Effector memory CD8-positive, alpha-beta T cell (primary cell): ENCODE results near the gene ANKAR.
"Not testable (repeated sequence)": the region's sequence is repeated elsewhere in the genome, so short reads cannot be mapped to it uniquely, and the experiment has no call there.

Experiments
- ATAC-seq: fragments of 150-1000 bp; cut with Tn5 transposase; replicated peaks from 2 replicates; pipeline ENCODE4 v1.10.0; 2021; ENCODE audit warnings: mild to moderate bottlenecking, moderate library complexity
- DNase-seq, 3 experiments: peaks; one replicate each; pipeline ENCODE4 v3.0.0; 2021
- H3K27ac Mint-ChIP-seq, 2 donors: one replicate each; pipeline ENCODE4 v1.8.0; 2022; ENCODE audit warnings: mild to moderate bottlenecking in 2 of 2, mixed read lengths in 2 of 2, moderate library complexity in 2 of 2
- H3K27me3 Mint-ChIP-seq, 2 donors: one replicate each; pipeline ENCODE4 v1.8.0; 2022; ENCODE audit warnings: mixed read lengths in 2 of 2
- H3K36me3 Mint-ChIP-seq: one replicate; pipeline ENCODE4 v1.8.0; 2022; ENCODE audit warnings: mild to moderate bottlenecking, moderate library complexity, mixed read lengths; ENCODE audit not compliant: insufficient read depth
- H3K4me1 Mint-ChIP-seq, 2 donors: one replicate each; pipeline ENCODE4 v1.8.0; 2022; ENCODE audit warnings: low read depth in 2 of 2, mixed read lengths in 2 of 2
- H3K4me3 Mint-ChIP-seq, 2 donors: one replicate each; pipeline ENCODE4 v1.8.0; 2022; ENCODE audit warnings: mild to moderate bottlenecking in 2 of 2, mixed read lengths in 2 of 2, moderate library complexity in 2 of 2
- H3K9me3 Mint-ChIP-seq, 2 donors: one replicate each; pipeline ENCODE4 v1.8.0; 2022; ENCODE audit warnings: mixed read lengths in 2 of 2

ANKAR gene

DNA sequence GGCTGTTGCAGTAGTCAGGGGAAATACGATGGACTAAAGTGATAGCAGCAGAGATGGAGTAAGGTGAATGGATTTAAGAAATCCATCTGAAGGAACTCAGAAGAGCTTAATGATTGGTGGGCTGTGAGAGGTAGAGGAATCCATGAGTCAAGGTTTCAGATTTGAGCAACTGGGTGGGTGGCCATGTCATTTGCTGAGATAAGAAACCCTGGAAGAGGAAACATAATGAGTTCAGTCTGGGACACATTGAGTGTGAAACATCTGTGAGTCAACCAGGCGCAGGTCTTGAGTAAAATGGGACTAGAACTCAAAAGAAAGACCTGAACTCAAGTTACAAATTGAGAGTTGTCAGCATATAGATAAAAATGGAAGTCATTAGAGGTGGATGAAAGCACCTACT lies 32.9 kb upstream of the ANKAR start:
- H3K4me1 Mint-ChIP-seq = peaks cover 0 to 1% of the 10 kb centered on the region in 2 donors
- H3K9me3 Mint-ChIP-seq = no peaks in the 10 kb centered on the region
- no peak overlapping the region for H3K27ac Mint-ChIP-seq
- DNase-seq = no peak
- H3K36me3 Mint-ChIP-seq = no peaks in the 10 kb centered on the region
- no peak overlapping the region for H3K4me3 Mint-ChIP-seq
- no peak for ATAC-seq
- no peaks in the 10 kb centered on the region for H3K27me3 Mint-ChIP-seq

DNA sequence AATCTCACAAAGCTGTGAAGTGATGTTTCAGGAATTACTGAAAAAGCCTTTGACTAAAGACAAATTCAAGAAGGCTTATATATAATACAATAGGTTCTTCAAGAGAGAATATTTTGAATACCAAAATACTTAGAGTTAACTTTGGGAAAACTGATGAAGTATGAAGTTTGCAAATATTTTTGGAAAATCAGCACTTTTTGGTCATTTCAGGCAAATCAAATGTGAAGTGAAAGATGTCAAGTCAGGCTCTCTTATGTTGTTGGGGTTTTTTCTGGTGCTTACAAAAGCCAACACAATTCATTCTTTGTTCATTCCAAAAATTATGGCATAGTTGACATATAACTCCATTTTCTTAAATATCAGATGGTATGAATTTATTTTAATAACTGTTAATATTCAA lies 27.9 kb upstream of the ANKAR start:
- DNase-seq (no peak), ATAC-seq (no peak)
- Mint-ChIP-seq H3K9me3 (no peaks in the 10 kb centered on the region), H3K27me3 (no peaks in the 10 kb centered on the region), H3K36me3 (no peaks in the 10 kb centered on the region), H3K4me1 (no peaks in the 10 kb centered on the region), H3K27ac (no peak overlapping the region), H3K4me3 (no peak overlapping the region)

DNA sequence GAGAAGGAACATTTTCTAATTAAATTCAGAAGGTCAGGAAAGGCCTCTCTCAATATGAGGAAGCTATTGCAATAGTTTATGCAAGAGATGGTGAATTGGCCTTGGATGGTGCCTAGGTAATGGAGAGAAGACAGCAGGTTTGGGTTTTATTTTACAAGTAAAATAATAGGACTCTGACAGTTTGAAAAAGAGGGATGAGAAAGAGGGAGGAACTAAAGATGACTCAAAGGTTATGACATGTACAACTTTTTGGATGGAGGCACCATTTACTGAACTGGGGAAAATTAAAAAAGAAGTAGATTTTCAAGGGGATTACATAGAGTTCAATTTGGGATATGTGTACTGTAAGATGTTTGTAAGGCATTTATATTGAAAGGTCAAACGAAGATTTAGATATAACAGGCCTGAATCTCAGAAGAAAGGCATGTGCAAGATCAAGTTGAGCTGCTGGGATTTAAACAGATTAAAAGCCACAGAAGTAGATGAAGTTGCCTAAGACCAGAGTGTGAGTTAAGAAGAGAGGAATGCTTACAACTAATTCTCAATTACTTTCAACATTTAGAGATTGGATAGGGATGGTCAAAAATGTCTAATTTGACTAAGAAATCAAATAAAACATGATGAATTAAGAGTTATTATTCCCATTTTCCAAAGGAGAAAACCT lies 25.5 kb upstream of the ANKAR start:
- Mint-ChIP-seq H3K27me3 (no peaks in the 10 kb centered on the region), H3K4me1 (no peaks in the 10 kb centered on the region), H3K9me3 (no peaks in the 10 kb centered on the region), H3K36me3 (no peaks in the 10 kb centered on the region), H3K27ac (no peak overlapping the region), H3K4me3 (no peak overlapping the region)
- no peak for ATAC-seq
- DNase-seq = no peak

DNA sequence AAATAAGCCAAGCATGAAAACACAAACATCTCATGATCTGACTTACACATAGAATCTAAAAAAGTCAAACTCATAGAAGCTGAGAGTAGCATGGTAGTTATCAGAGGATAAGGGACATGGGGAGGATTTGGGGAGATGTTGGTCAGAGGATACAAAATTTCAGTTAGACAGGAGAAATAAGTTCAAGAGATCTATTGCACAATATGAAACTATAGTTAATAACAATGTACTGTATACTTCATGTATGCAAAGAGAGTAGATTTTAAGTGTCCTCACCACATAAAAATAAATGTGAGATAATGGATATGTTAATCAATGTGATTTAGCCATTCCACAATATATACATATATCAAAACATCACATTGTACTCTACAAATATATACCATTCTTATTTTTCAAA lies 23.2 kb upstream of the ANKAR start:
- no peak for DNase-seq
- no peak for ATAC-seq
- H3K9me3 Mint-ChIP-seq = no peaks in the 10 kb centered on the region
- H3K27me3 Mint-ChIP-seq = no peaks in the 10 kb centered on the region
- no peaks in the 10 kb centered on the region for H3K4me1 Mint-ChIP-seq
- H3K4me3 Mint-ChIP-seq = no peak overlapping the region
- H3K36me3 Mint-ChIP-seq = no peaks in the 10 kb centered on the region
- no peak overlapping the region for H3K27ac Mint-ChIP-seq

DNA sequence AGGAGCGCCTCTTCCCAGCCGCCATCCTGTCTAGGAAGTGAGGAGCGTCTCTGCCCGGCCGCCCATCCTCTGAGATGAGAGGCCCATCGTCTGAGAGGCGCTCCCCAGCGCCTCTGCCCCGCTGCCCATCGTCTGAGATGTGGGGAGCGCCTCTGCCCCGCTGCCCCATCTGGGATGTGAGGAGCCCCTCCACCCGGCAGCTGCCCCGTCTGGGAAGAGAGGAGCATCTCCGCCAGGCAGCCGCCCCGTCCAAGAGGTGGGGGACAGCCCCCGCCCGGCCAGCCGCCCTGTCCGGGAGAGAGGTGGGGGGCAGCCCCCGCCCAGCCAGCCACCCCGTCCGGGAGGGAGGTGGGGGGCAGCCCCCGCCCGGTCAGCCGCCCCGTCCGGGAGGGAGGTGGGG lies 21.0 kb upstream of the ANKAR start:
- not testable (repeated sequence) for H3K9me3 Mint-ChIP-seq, H3K4me3 Mint-ChIP-seq, H3K36me3 Mint-ChIP-seq, DNase-seq, H3K27ac Mint-ChIP-seq, ATAC-seq, H3K27me3 Mint-ChIP-seq
- H3K4me1 Mint-ChIP-seq = peaks cover 12 to 14% of the 10 kb centered on the region in 2 donors

DNA sequence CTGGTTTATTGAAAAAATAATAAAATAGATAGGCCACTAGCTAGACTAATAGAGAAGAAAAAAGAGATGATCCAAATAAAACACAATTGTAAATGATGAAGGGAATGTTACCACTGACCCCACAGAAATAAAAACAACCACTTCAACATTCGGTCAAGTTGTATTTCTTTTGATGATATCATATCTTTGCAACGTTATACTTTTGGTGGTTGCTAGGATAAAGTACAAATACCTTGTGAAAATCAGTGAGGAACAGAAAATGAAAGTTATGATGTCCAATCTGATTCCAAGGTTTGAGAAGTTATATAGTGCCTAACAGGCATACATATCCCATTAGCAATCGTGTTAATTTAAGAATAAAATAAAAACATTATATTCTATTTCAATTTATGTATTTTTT lies 19.8 kb upstream of the ANKAR start:
- Mint-ChIP-seq H3K36me3 (peaks cover 5% of the 10 kb centered on the region), H3K4me1 (peaks cover 19 to 21% of the 10 kb centered on the region in 2 donors), H3K27ac (no peak overlapping the region), H3K9me3 (no peaks in the 10 kb centered on the region), H3K27me3 (no peaks in the 10 kb centered on the region), H3K4me3 (no peak overlapping the region)
- DNase-seq = no peak
- no peak for ATAC-seq

DNA sequence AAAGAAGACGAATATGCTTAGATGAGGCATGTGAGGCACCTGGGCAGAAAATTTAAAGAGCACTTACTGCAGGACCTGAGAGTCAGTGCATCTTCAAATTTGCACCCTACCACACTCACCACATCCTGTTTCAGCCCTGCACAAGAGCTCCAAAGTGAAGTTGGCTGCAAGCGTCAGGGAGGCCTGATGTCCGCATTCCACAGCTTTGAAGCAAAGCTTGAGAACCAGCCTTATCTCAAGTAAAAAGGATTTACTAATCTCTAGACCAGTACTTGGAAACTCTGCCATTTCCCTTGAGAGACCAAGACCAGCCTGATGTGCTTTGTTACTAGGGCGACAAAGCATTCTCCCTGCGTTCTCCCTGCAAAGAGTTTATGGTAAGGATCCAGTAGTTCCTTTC lies 16.6 kb upstream of the ANKAR start:
- H3K27ac Mint-ChIP-seq = peak overlapping the region; percentile 91 to 94
- peak; percentile 28 for ATAC-seq
- no peaks in the 10 kb centered on the region for H3K27me3 Mint-ChIP-seq
- peak overlapping the region; percentile 66 to 69 for H3K4me3 Mint-ChIP-seq
- no peaks in the 10 kb centered on the region for H3K9me3 Mint-ChIP-seq
- H3K36me3 Mint-ChIP-seq = peaks cover 5% of the 10 kb centered on the region
- H3K4me1 Mint-ChIP-seq = peaks cover 22 to 25% of the 10 kb centered on the region in 2 donors
- peak; percentile 21 to 43 (median 29) for DNase-seq

DNA sequence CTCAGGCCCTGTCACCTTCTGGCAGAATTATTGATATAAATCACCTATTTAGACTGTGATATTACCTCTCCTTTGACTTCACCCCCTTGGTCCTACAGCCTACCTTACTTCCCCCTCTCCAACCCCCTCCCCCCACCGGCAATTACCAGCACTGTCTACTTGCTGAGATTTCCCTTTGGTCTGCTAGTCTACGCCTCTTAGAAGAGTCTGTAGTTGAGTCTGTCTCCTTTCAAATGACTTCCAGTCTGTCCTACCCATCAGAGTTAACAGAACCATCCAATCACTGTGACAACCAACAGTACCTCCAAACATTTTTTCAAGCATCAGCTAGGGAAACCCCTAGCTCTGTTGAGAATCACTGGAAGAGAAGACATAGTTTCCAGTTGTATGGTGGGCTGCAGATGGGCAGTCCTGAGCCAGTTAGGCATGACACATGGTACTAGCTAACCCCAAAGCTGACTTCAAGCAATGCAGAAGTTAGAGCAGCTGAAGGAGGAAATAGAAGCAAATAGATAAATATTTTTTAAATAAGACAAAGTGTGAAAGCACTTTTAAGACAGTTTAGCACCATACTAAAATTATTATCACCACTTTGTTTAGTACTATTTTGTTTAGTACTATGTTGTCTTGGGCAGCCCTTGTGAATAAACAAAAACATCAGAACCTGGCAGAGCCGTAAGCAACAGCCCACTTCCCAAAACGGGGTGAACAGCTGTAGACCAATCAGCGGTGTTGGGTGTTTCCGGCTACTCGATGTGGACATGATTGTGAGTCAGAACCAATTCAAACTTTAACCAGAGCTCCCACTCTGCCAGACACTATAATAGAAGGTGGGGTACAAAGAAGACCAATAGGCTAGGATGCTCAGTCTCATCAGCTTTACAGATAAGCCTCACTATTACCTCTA lies 15.9 kb upstream of the ANKAR start:
- DNase-seq (no peak), ATAC-seq (peak; percentile 3)
- H3K36me3 Mint-ChIP-seq = peaks cover 5% of the 10 kb centered on the region
- peak overlapping the region; percentile 91 to 94 for H3K27ac Mint-ChIP-seq
- peak overlapping the region; percentile 66 to 69 for H3K4me3 Mint-ChIP-seq
- peaks cover 23 to 28% of the 10 kb centered on the region in 2 donors for H3K4me1 Mint-ChIP-seq
- no peaks in the 10 kb centered on the region for H3K9me3 Mint-ChIP-seq
- H3K27me3 Mint-ChIP-seq = no peaks in the 10 kb centered on the region

DNA sequence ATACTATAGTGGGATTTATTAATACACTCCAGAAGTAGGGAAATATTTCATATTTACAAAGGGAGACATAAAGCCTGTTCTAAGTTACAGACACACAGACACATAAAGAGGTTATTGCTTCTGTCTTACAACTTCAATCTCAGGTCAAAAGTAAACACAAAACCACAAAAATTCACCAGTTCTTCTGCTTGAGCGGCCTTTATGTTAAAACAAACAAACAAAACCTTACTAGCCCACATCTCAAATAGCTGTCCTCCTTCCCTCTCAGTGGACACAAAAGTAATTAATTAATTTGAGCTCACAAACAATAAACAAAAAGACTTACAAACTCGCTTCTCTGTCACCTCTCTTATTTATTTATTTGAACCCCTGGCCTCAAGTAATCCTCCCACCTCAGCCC lies 14.7 kb upstream of the ANKAR start:
- ATAC-seq (no peak), DNase-seq (no peak)
- no peaks in the 10 kb centered on the region for H3K9me3 Mint-ChIP-seq
- peaks cover 30 to 37% of the 10 kb centered on the region in 2 donors for H3K4me1 Mint-ChIP-seq
- H3K36me3 Mint-ChIP-seq = peaks cover 13% of the 10 kb centered on the region
- no peaks in the 10 kb centered on the region for H3K27me3 Mint-ChIP-seq
- H3K4me3 Mint-ChIP-seq = peak overlapping the region in 1 of 2 donors; percentile 56
- H3K27ac Mint-ChIP-seq = peak overlapping the region; percentile 41 to 94

DNA sequence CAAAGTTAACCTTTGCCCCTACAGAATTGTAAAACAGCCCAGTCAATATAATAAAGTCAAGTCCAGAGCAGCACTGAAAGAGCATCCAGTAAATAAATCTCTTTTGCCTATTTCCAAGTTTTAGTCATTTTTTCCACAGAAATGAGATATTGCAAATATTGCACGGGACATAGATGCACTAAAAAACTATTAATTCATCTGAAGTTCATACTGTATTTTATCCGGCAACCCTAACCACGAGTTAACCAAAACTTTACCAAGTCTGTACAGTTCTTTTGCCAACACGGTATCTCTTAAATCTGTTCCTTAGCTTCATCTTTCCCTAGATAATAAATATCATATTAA lies 13.7 kb upstream of the ANKAR start:
- H3K27ac Mint-ChIP-seq = no peak overlapping the region
- peaks cover 30 to 37% of the 10 kb centered on the region in 2 donors for H3K4me1 Mint-ChIP-seq

DNA sequence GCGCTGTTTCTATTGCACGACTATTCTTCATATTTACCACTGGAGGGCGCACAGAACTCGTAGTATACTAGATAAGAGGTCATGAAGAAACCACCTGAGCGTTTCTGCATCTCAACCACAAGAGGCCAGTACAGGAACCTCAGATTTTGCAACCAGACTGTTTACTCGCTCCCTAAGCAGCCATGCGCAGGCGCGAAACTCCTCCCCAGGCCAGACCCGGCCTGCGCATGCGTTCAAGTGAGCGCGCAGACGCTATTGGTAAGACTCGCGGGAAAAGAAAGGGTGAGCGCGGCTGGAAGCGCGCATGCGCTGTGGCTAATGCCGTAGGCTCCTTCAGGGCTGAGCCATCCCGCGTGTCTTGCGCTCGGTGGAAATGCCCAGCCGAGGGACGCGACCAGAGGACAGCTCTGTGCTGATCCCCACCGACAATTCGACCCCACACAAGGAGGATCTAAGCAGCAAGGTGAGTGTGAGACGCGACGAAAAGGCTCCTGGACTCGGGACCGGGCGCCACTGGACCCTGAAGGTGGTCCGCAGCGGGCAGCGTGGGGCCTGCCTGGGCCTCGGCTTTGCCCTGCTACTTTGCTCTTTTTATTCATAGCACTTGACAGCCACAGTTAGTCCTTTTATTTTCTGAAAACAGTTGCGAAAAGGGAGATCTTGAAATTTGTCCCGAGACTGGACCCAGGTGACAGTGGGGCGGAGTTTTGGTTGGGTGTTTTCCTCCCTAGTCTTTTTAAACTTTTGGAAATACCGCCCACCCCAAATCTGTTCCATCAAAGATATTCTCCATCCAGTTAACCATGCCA lies 13.1 kb upstream of the ANKAR start, which contains the start of gene ASNSD1:
TSS of gene ASNSD1 (plus strand) at position 312 of the 809 bp plus-strand sequence. CDS start 4,674 bp downstream, outside the sequence.
- Mint-ChIP-seq H3K36me3 (peaks cover 26% of the 10 kb centered on the region), H3K4me1 (peaks cover 30 to 41% of the 10 kb centered on the region in 2 donors), H3K9me3 (no peaks in the 10 kb centered on the region), H3K4me3 (no peak within 1 kb of the TSS), H3K27ac (no peak within 1 kb of the TSS), H3K27me3 (no peaks in the 10 kb centered on the region)
- ATAC-seq (peak; percentile 88), DNase-seq (peak; percentile 97 to 99 (median 98))

More for the DNA sequence above, 13.7 kb upstream of the ANKAR start:
- no peak for ATAC-seq
- no peaks in the 10 kb centered on the region for H3K9me3 Mint-ChIP-seq
- peaks cover 20% of the 10 kb centered on the region for H3K36me3 Mint-ChIP-seq
- no peaks in the 10 kb centered on the region for H3K27me3 Mint-ChIP-seq
- no peak for DNase-seq
- H3K4me3 Mint-ChIP-seq = no peak overlapping the region

DNA sequence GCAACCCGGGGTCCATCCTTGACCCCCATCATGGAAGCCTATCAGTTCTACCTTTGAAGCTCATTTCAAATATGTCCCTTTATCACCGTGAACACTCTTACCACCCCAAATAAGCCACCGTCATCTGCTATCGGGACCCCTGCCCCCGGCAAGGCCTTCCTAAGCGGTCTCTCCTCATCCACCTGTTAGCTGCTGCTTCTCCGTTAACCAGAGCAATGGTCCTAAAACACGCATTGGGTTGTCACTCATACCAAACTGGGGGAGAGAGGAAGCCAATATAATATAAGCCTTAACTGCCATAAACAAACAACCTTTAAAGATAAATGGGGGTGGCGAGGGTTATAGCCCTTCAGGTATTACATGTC lies 12.5 kb upstream of the ANKAR start:
- ATAC-seq (no peak), DNase-seq (no peak)
- H3K4me1 Mint-ChIP-seq = peaks cover 29 to 41% of the 10 kb centered on the region in 2 donors
- no peaks in the 10 kb centered on the region for H3K27me3 Mint-ChIP-seq
- H3K27ac Mint-ChIP-seq = no peak overlapping the region
- no peak overlapping the region for H3K4me3 Mint-ChIP-seq
- no peaks in the 10 kb centered on the region for H3K9me3 Mint-ChIP-seq
- H3K36me3 Mint-ChIP-seq = peaks cover 31% of the 10 kb centered on the region

DNA sequence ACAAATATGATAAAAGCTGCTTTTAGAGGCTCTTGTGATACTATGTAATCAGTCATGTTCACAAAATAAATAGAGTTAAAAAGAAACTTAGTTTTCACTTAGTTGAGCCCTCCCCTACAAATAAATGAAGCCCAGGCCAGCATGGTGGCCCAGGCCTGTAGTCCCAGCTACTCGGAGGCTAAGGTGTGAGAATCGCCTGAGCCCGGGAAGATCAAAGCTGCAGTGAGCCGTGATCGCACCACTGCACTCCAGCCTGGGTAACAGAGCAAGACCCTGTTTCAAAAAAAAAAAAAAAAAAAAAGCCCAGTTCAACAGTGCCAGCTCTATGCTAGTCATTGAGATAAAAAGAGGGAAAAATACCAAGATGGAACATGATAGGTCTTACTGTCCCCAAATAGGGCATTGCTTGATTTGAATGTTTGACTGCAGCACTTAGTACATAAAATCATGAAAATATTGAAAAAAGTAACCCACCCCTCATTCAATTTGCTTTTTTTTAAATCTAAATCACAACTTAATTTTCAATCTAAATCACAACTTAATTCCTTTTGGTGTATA lies 11.7 kb upstream of the ANKAR start:
- Mint-ChIP-seq H3K36me3 (peaks cover 39% of the 10 kb centered on the region), H3K4me1 (peaks cover 26 to 37% of the 10 kb centered on the region in 2 donors), H3K27ac (no peak overlapping the region), H3K4me3 (no peak overlapping the region), H3K9me3 (no peaks in the 10 kb centered on the region), H3K27me3 (no peaks in the 10 kb centered on the region)
- DNase-seq (no peak), ATAC-seq (no peak)
